Measurements from ENCODE around the gene FGF1.

FGF1 gene

GRCh38 chr5:142626786-142627185, 59.1 kb downstream of the FGF1 start:
- ATAC-seq = no peak
- TF ChIP-seq ZNF565 (CRISPR knock-in tag; conservative IDR thresholded peaks at IDR 0.05; ENCODE audit: low read depth) (no peak), RARB (CRISPR knock-in tag; IDR thresholded peaks at IDR 0.05) (no peak), ESRRG (CRISPR knock-in tag; IDR thresholded peaks at IDR 0.05) (no peak), ISL1 (CRISPR knock-in tag; IDR thresholded peaks at IDR 0.05) (no peak), ZNF8 (CRISPR knock-in tag; IDR thresholded peaks at IDR 0.05) (no peak), TCF4 (CRISPR knock-in tag; IDR thresholded peaks at IDR 0.05; ENCODE audit: borderline replicate concordance) (no peak), POU6F1 (CRISPR knock-in tag; IDR thresholded peaks at IDR 0.05; ENCODE audit: borderline replicate concordance, low read depth) (no peak), ARNTL (CRISPR knock-in tag; IDR thresholded peaks at IDR 0.05; ENCODE audit: borderline replicate concordance, low read depth) (no peak), PPARA (CRISPR knock-in tag; IDR thresholded peaks at IDR 0.05; ENCODE audit: borderline replicate concordance) (no peak), PATZ1 (CRISPR knock-in tag; IDR thresholded peaks at IDR 0.05; ENCODE audit: borderline replicate concordance) (no peak), GLIS3 (CRISPR knock-in tag; IDR thresholded peaks at IDR 0.05) (no peak), SNAI2 (CRISPR knock-in tag; IDR thresholded peaks at IDR 0.05) (no peak), ZC3H10 (CRISPR knock-in tag; IDR thresholded peaks at IDR 0.05) (no peak), ZNF70 (CRISPR knock-in tag; IDR thresholded peaks at IDR 0.05) (no peak), ZFP30 (CRISPR knock-in tag; IDR thresholded peaks at IDR 0.05) (no peak), CSRNP3 (CRISPR knock-in tag; IDR thresholded peaks at IDR 0.05) (no peak), CREB5 (CRISPR knock-in tag; IDR thresholded peaks at IDR 0.05; ENCODE audit: low read depth) (no peak), TSHZ2 (CRISPR knock-in tag; IDR thresholded peaks at IDR 0.05) (no peak)

- ATAC-seq = no peak
- TF ChIP-seq ZFP30 (CRISPR knock-in tag; IDR thresholded peaks at IDR 0.05) (no peak), OSR1 (CRISPR knock-in tag; IDR thresholded peaks at IDR 0.05) (no peak), ARNTL (CRISPR knock-in tag; IDR thresholded peaks at IDR 0.05; ENCODE audit: borderline replicate concordance, low read depth) (no peak), PATZ1 (CRISPR knock-in tag; IDR thresholded peaks at IDR 0.05; ENCODE audit: borderline replicate concordance) (no peak), ESRRG (CRISPR knock-in tag; IDR thresholded peaks at IDR 0.05) (no peak), POU6F1 (CRISPR knock-in tag; IDR thresholded peaks at IDR 0.05; ENCODE audit: borderline replicate concordance, low read depth) (no peak)
Observed at GRCh38 chr5:142626099-142626498, 59.8 kb downstream of the FGF1 start.
